Epidermal melanocyte (primary cell): ENCODE results near the gene RGSL1.

ENCODE experiments used
- DNase-seq: peaks from one replicate; pipeline ENCODE4 v3.0.0; 2011; ENCODE audit warnings: low spot score; ENCODE audit not compliant: insufficient read length

Gene RGSL1

GRCh38 chr1:182450087-182450486 lies at the start of gene RGSL1:
Gene RGSL1 (plus strand): TSS chr1:182450146. CDS start chr1:182450166, 20 bp downstream.
- no peak for DNase-seq

DNA sequence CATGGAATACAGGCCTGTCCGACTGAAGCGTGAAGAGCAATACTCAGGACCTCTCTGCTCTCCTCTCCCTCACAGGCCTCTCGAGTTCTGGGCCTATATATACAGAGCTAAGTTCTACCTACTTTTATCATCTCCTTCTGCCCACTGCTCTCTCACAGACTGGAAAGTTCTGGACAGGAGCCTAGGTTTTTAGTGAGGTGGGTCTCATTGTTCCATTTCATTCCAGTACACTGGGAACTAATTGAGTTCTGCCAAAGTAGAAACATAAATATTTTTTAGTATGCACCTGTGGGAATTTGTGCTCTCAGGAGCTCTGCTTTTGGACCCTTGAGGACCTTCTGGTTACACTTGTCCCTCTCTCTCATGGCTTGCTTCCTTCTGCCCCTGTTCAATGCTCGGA lies 49.4 kb upstream of the RGSL1 start, which contains the start of gene TEDDM1:
TSS of gene TEDDM1 (minus strand) at position 101 of the 400 bp plus-strand sequence. CDS start 182 bp downstream, outside the sequence.
- no peak for DNase-seq

- no peak for DNase-seq
These were observed 45.2 kb upstream of the RGSL1 start for GRCh38 chr1:182404781-182405180.

DNA sequence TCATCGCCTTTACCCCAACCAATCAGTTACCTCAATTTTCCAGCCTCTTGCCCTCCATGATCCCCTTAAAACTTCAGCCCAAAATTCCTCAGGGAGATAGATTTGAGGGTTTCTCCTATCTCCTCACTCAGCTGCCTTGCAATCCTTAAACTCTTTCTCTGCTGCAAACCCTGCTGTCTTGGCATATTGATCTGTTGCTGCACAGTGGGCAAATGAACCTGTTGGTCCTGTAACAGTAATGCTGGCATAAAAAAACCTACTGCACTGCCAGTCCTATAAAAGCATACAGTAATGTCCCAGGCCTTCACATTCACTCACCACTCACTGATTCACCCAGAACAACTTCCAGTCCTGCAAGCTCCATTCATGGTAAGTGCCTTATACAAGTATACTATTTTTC lies 44.4 kb upstream of the RGSL1 start:
- DNase-seq = no peak

GRCh38 chr1:182406012-182406411 lies 43.9 kb upstream of the RGSL1 start:
- DNase-seq = no peak

GRCh38 chr1:182407724-182408123 lies 42.2 kb upstream of the RGSL1 start:
- DNase-seq = no peak

GRCh38 chr1:182408435-182409075 lies 41.4 kb upstream of the RGSL1 start:
- no peak for DNase-seq

DNA sequence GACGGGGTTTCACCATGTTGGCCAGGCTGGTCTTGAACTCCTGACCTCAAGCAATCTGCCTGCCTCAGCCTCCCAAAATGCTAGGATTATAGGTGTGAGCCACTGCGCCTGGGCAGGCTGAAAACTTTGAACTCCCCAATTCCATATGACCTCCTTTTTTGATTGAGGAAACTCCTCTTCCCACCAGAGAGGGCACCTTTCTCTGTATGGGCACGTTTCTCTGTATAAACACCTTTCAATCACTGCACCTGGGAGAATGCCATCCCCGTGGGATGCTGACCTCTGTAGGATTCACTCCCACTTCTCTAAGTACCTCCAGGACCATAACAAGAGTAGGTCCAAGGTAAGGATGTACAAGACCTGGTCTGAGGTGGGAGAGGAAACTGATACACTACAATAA lies 39.8 kb upstream of the RGSL1 start:
- DNase-seq = no peak

DNA sequence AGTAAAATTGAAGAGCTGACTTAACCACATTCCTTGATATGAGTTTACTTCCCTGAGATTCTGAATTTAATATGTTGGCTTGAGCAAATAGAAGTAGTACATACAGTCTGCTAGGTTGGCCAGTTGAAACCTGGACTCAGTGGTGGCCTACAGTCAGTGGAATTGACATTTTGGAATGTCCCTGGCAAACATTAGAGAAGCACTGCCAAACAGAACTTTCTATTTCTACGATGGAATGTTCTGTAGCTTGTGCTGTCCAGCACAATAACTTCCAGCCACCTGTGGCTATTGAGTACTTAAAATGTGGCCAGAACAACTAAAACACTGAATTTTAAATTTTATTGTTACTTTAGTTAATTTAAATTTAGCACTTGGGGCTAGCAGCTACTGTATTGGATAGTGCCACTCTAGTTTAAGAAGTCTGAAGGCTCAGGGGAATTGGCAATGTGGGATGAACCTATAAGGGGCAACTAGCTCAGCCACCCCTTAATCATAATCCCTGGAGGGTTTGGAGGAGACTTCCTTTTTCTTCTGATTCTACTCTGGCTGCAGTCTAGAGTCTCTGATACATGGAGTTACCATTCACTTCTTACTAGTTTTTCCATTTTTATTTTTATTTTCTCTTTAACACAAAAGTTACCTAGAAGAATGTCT lies 39.2 kb upstream of the RGSL1 start:
- DNase-seq = no peak

DNA sequence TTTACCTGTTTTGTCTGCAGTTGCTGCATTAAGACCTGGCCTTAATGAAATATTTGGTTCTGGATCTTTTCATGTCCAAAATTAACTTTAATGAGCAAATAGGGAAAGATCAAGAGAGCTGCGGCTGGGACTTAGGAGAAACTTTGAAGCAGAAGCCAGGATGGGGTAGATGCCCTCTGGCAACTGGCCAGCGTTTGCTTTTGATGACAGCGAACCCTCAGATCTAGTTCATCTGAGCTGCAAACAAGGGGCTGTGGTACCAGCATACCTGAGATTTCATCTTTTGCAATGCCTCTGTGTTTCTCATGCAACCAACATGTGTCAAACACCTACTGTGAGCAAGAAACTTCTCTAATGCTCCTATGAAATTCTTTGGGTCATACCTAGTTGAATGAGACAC lies 36.5 kb upstream of the RGSL1 start:
- DNase-seq = no peak

DNA sequence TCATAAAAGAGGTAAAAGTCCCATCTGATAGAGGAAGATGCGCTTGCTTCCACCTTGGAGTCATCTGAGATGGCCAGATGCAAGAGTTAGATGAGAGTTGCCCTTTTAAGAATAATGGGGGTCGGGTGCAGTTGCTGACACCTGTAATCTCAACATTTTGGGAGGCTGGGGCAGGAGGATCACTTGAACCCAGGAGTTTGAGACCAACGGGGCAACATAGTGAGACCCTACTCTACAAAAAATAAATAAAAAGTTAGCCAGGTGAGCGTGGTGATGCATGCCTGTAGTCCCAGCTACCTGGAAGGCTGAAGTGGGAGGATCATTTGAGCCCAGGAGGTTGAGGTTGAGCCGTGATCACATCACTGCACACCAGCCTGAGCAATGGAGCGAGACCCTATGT lies 36.0 kb upstream of the RGSL1 start:
- no peak for DNase-seq

- DNase-seq = no peak
These were observed 34.2 kb upstream of the RGSL1 start for GRCh38 chr1:182415789-182416188.

- DNase-seq = no peak
These were observed 23.2 kb upstream of the RGSL1 start for GRCh38 chr1:182426442-182427430.

DNA sequence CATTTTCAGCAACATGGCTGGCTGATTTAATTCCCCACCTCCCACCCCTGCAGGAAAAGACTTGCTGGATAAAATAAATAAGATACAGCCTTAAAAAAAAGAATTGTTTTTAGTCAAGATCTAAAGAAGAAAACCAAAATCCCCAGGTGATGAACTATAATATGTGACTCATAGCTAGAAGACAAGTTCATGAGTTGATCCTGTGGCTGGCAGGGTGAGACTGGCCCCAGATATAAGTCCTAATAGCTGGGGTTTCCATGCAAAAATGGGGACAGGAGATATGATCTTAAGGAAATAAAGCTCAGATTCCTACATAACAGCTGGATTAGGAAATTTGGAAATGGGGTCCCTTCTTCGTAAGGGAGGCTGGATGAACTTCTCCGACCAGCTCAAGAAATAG lies 21.9 kb upstream of the RGSL1 start:
- DNase-seq = no peak

DNA sequence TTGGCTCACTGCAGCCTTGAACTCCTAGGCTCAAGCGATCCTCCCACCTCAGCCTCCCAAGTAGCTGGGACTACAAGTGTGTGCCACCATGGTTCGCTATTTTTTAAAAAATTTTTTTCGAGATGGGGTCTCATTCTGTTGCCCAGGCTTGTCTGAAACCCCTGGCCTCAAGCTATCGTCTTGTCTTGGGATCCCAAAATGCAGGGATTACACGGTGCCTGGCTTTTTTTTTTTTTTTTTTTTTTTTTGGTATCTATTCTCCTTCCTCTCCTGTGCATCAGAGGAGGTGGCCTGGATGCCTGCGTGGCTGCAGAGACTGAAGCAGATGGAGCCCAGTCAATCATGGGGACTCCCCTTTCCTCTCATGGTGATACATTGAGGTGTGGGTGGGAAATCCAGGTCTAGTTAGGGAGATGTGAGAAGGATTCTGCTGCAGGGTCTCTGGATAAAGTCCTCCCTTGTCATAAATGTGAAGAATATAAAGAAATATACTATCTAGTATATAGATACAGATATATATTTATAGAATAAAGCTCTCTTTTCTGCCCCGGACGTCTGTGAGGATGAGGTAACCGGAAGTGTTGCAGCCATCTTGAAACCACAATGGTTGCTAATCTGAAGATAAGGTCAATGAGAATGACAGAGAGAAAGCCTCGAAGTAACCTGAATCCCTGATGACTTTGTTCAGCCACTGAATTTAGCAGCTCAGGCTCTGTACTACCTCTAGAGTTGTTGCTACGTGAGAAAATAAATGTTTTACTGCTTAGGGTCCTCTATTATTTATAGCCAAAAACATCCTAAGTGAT lies 19.5 kb upstream of the RGSL1 start:
- DNase-seq = no peak

DNA sequence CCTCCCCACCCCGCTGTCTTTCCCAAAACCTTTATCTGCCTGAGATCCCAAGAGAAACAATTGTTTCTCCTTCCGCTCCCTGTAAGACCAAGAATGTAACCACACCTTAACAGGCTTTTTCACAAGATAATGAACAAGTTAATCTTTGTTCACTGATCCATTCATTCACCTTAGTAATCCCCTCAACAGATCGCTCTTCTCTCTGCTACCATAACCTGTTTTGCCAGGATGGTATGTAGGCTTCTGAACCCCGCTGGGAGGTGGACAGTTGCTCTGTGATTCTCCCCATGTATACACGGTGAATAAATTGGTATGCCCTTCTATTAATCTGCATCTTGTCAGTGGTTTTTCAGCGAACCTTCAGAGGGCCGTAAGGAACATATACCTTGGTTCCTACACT lies 18.7 kb upstream of the RGSL1 start:
- DNase-seq = no peak

- no peak for DNase-seq
These were observed 16.4 kb upstream of the RGSL1 start for GRCh38 chr1:182433580-182433979.

DNA sequence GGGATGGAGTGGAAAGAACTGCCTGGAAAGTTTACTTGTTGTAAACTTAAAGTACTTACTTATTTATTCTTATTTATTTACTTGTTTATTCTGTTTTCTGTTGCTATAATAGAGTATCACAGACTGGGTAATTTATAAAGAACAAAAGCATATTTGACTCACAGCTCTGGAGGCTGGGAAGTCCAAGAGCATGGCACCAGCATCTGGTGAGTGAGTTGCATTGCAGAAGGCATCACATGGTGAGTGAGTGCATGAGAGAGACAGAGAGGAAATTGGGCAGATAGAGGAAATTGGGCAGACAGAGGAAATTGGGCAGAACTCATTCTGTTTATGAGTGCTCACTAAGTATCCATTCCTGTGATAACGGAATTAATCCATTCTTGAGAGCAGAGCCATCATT lies 11.6 kb upstream of the RGSL1 start:
- DNase-seq = no peak

DNA sequence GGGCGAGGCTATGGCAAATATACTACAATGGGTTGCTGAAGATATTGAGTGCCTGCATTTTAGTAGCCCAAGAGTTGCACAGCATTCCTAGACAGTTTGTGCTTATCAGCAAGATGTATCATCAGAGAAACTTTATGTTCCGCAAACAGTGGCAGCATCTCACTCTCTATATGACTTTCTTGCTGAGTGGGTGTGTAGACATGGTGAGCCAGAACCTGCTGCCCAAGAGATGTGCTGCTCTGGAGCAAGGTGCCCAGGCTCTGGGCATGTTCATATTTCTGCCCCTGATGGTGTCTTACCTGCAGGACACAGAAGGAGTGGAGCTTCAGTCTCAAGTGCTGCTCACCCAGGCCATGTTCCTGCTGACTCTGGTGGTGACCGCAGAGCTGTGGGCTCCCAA lies 8.2 kb upstream of the RGSL1 start:
- no peak for DNase-seq

- no peak for DNase-seq
These were observed 7.6 kb upstream of the RGSL1 start for GRCh38 chr1:182442333-182442732.

- no peak for DNase-seq
These were observed 5.4 kb upstream of the RGSL1 start for GRCh38 chr1:182444497-182444896.
